Lung (tissue), 12 donors: ENCODE data around the gene GMEB2. TPM values are rescaled to one million over a fixed set of nuclear protein-coding genes. Genes with fewer than 3 reads are reported as not detected.

Experiments
- ATAC-seq: fragments of 200-7000 bp; cut with Tn5 transposase; one replicate; pipeline ENCODE4 v1.9.1; 2020; ENCODE audit warnings: moderate number of reproducible peaks; ENCODE audit not compliant: insufficient read depth, low FRiP score
- DNase-seq, 3 donors: peaks; one replicate each; pipeline ENCODE4 v3.0.0-alpha.2; 2013 to 2017
- H3K27ac ChIP-seq, 2 donors: one replicate each; pipeline ENCODE4 v1.5.1; 2013; ENCODE audit warnings: mild to moderate bottlenecking in 2 of 2, moderate library complexity in 2 of 2, control low read depth in 1 of 2, inconsistent platforms in 1 of 2, low read depth in 1 of 2, low read length in 1 of 2
- H3K27me3 ChIP-seq, 3 donors: one replicate each; pipeline ENCODE4 v1.5.1; 2013; ENCODE audit warnings: low read length in 2 of 3; ENCODE audit not compliant: control insufficient read depth in 3 of 3, insufficient read depth in 3 of 3
- H3K36me3 ChIP-seq, 4 donors: one replicate each; pipeline ENCODE4 v1.5.1; 2013; ENCODE audit warnings: low read length in 4 of 4, mild to moderate bottlenecking in 1 of 4, moderate library complexity in 1 of 4; ENCODE audit not compliant: control insufficient read depth in 4 of 4, insufficient read depth in 4 of 4
- H3K4me1 ChIP-seq, 5 donors: one replicate each; pipeline ENCODE4 v1.5.1; 2013; ENCODE audit warnings: low read length in 5 of 5, mild to moderate bottlenecking in 2 of 5, moderate library complexity in 1 of 5; ENCODE audit not compliant: control insufficient read depth in 5 of 5, insufficient read depth in 5 of 5
- H3K4me3 ChIP-seq: one replicate; pipeline ENCODE4 v1.5.1; 2013; ENCODE audit warnings: mild to moderate bottlenecking, control low read depth, moderate library complexity
- H3K9ac ChIP-seq, 2 donors: one replicate each; pipeline ENCODE4 v1.5.1; 2013; ENCODE audit warnings: low read length in 2 of 2, control low read depth in 1 of 2; ENCODE audit not compliant: insufficient read depth in 1 of 2
- H3K9me3 ChIP-seq, 4 donors: one replicate each; pipeline ENCODE4 v1.5.1; 2013; ENCODE audit warnings: low read length in 3 of 4, mild to moderate bottlenecking in 1 of 4, moderate library complexity in 1 of 4; ENCODE audit not compliant: control insufficient read depth in 4 of 4, insufficient read depth in 3 of 4
- WGBS, 2 donors: extraction: QIAGEN DNeasy Blood & Tissue Kit; methylation state at CpG; one replicate each; pipeline ENCODE4 v1.1.7; 2013; 5-methylcytosine and 5-hydroxymethylcytosine counted together
- polyA plus RNA-seq, 2 donors: library from polyadenylated mRNA; stranded (reverse); fragments of 200-250 nt; gene quantifications; one replicate each; pipeline ENCODE4 v1.2.1, GENCODE V29; 2013
- total RNA-seq, 2 donors: library from RNA; depleted of rRNA in 1 of 2; stranded (reverse); fragments of >200 nt in 1 of 2; gene quantifications; one replicate each; pipeline ENCODE4 v1.2.1, GENCODE V29; 2014 to 2021
- TF ChIP-seq, protein P1 (sequence below): IDR thresholded peaks from 2 replicates; pipeline ENCODE4 v1.5.1; 2012; ENCODE audit warnings: mild to moderate bottlenecking; ENCODE audit errors: control extremely low read depth, extremely low read depth
- donor health status: control.
- donor health status: control.
- donor health status: Bipolar disorder and iron deficiency.
- donor health status: healthy.
- donor health status: DM: yes; HTN: yes; CAD: no.

Gene GMEB2
- total and polyA plus RNA-seq, 4 donors: 7.6 to 12.9 (median 10.3) TPM

GRCh38 chr20:63589261-63590217 lies 37.4 kb downstream of the GMEB2 start:
- WGBS, 2 donors: 92 to 93% methylated on average over 38 of the region's 38 CpGs
- TF ChIP-seq, protein P1, sequence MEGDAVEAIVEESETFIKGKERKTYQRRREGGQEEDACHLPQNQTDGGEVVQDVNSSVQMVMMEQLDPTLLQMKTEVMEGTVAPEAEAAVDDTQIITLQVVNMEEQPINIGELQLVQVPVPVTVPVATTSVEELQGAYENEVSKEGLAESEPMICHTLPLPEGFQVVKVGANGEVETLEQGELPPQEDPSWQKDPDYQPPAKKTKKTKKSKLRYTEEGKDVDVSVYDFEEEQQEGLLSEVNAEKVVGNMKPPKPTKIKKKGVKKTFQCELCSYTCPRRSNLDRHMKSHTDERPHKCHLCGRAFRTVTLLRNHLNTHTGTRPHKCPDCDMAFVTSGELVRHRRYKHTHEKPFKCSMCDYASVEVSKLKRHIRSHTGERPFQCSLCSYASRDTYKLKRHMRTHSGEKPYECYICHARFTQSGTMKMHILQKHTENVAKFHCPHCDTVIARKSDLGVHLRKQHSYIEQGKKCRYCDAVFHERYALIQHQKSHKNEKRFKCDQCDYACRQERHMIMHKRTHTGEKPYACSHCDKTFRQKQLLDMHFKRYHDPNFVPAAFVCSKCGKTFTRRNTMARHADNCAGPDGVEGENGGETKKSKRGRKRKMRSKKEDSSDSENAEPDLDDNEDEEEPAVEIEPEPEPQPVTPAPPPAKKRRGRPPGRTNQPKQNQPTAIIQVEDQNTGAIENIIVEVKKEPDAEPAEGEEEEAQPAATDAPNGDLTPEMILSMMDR: no peak
- ATAC-seq: no peak
- H3K9ac ChIP-seq: no peak overlapping the region
- H3K9me3 ChIP-seq: no peaks in the 10 kb centered on the region
- H3K27ac ChIP-seq: no peak overlapping the region
- H3K36me3 ChIP-seq: peaks cover 11 to 53% (median 14%) of the 10 kb centered on the region in 4 donors
- no peaks in the 10 kb centered on the region for H3K27me3 ChIP-seq
- no peak for DNase-seq
- no peak overlapping the region for H3K4me3 ChIP-seq
- no peaks in the 10 kb centered on the region for H3K4me1 ChIP-seq

DNA sequence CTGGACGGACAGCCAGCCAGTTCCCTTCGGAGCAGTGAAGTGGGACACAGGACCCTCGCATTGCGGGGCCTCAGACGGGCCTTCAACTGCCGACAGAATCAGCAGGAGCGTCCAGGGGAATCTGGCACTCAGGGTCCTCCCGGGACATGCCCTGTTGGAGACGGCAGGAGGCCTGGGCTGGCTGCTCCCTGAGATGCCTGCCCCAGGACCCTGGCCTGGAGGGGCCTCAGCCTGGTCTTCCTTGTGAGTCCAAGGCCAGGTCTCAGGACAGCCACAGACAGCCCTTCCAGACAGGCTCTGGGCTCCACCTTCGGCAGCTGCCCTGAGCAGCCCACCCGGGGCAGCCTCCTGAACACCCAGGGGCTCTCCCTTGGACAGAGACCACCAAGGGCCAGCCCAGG lies 38.3 kb downstream of the GMEB2 start:
- no peak overlapping the region for H3K27ac ChIP-seq
- H3K9me3 ChIP-seq: no peaks in the 10 kb centered on the region
- no peak for DNase-seq
- TF ChIP-seq, protein P1: no peak
- no peaks in the 10 kb centered on the region for H3K4me1 ChIP-seq
- WGBS, 2 donors: 87 to 95% methylated on average over 11 of the region's 11 CpGs
- peaks cover 8 to 53% (median 13%) of the 10 kb centered on the region in 4 donors for H3K36me3 ChIP-seq
- no peak for ATAC-seq
- H3K4me3 ChIP-seq: no peak overlapping the region
- no peaks in the 10 kb centered on the region for H3K27me3 ChIP-seq
- no peak overlapping the region for H3K9ac ChIP-seq

GRCh38 chr20:63587776-63588591 lies 38.9 kb downstream of the GMEB2 start:
- Histone ChIP-seq H3K4me1 (no peaks in the 10 kb centered on the region), H3K4me3 (no peak overlapping the region), H3K9me3 (no peaks in the 10 kb centered on the region), H3K27ac (no peak overlapping the region), H3K9ac (no peak overlapping the region), H3K36me3 (peaks cover 8 to 53% (median 10%) of the 10 kb centered on the region in 4 donors), H3K27me3 (no peaks in the 10 kb centered on the region)
- ATAC-seq (no peak), DNase-seq (peak; percentile 13 to 39 (median 34))
- TF ChIP-seq, protein P1: no peak
- 41 to 59% methylated on average over 19 of the region's 19 CpGs for WGBS, 2 donors
